Mesenchymal stem cell (in vitro differentiated cells and primary cell): ENCODE data around the gene KLHL14.
"Not testable (repeated sequence)": the region's sequence is repeated elsewhere in the genome, so short reads cannot be mapped to it uniquely, and the experiment has no call there.

ENCODE experiments used
- DNase-seq: peaks from one replicate; pipeline ENCODE4 v3.0.0-alpha.2; 2013
- H2AFZ ChIP-seq: one replicate; pipeline ENCODE4 v1.6.1; 2013; ENCODE audit warnings: low read depth, mild to moderate bottlenecking, control low read depth, inconsistent platforms, low read length, moderate library complexity
- H2AK5ac ChIP-seq: 2 replicates; pipeline ENCODE4 v1.6.1; 2013; ENCODE audit warnings: low read length, moderate library complexity, mild to moderate bottlenecking, inconsistent platforms; ENCODE audit not compliant: severe bottlenecking
- H2BK120ac ChIP-seq: one replicate; pipeline ENCODE4 v1.6.1; 2013; ENCODE audit warnings: low read depth, mild to moderate bottlenecking, inconsistent platforms, low read length, moderate library complexity
- H2BK12ac ChIP-seq, 2 experiments: one replicate each; pipeline ENCODE4 v1.6.1; 2013; ENCODE audit warnings: inconsistent platforms in 2 of 2, low read length in 2 of 2, mild to moderate bottlenecking in 2 of 2, moderate library complexity in 2 of 2, control low read depth in 1 of 2
- H2BK15ac ChIP-seq: one replicate; pipeline ENCODE4 v1.6.1; 2013; ENCODE audit warnings: mild to moderate bottlenecking, low read depth, inconsistent platforms; ENCODE audit not compliant: poor library complexity, severe bottlenecking
- H2BK5ac ChIP-seq: 2 replicates; pipeline ENCODE4 v1.6.1; 2013; ENCODE audit warnings: low read depth, mild to moderate bottlenecking, low read length, control low read depth, inconsistent platforms; ENCODE audit not compliant: poor library complexity, severe bottlenecking
- H3K14ac ChIP-seq, 2 experiments: one replicate each; pipeline ENCODE4 v1.6.1; 2013; ENCODE audit warnings: inconsistent platforms in 2 of 2, low read length in 2 of 2, control low read depth in 1 of 2, mild to moderate bottlenecking in 1 of 2, moderate library complexity in 1 of 2
- H3K18ac ChIP-seq, 2 experiments: one replicate each; pipeline ENCODE4 v1.6.1; 2013; ENCODE audit warnings: inconsistent platforms in 2 of 2, low read length in 2 of 2, control low read depth in 1 of 2, low read depth in 1 of 2, mild to moderate bottlenecking in 1 of 2
- H3K23ac ChIP-seq, 2 experiments: one replicate each; pipeline ENCODE4 v1.6.1; 2013; ENCODE audit warnings: inconsistent platforms in 2 of 2, low read length in 2 of 2, mild to moderate bottlenecking in 2 of 2, moderate library complexity in 2 of 2, control low read depth in 1 of 2
- H3K27ac ChIP-seq: 2 replicates; pipeline ENCODE4 v1.5.1; 2013; ENCODE audit warnings: mild to moderate bottlenecking, moderate library complexity, low read length, control low read depth, inconsistent platforms; ENCODE audit not compliant: poor library complexity, severe bottlenecking
- H3K27me3 ChIP-seq, 2 experiments: 2 replicates each; pipeline versions ENCODE4 v1.6.1 to v1.7.0; 2013; ENCODE audit warnings: low read length in 2 of 2, mild to moderate bottlenecking in 2 of 2, moderate library complexity in 2 of 2, control low read depth in 1 of 2, inconsistent platforms in 1 of 2; ENCODE audit not compliant: control insufficient read depth in 1 of 2, insufficient read depth in 1 of 2
- H3K36me3 ChIP-seq, 2 experiments: 2 replicates each; pipeline versions ENCODE4 v1.6.1 to v1.7.0; 2013; ENCODE audit warnings: low read length in 2 of 2, control low read depth in 1 of 2, inconsistent platforms in 1 of 2, low read depth in 1 of 2, mild to moderate bottlenecking in 1 of 2; ENCODE audit not compliant: insufficient read depth in 2 of 2, control insufficient read depth in 1 of 2
- H3K4ac ChIP-seq, 2 experiments: one replicate each; pipeline ENCODE4 v1.6.1; 2013; ENCODE audit warnings: inconsistent platforms in 2 of 2, low read length in 2 of 2, mild to moderate bottlenecking in 2 of 2, moderate library complexity in 2 of 2, control low read depth in 1 of 2, low read depth in 1 of 2
- H3K4me1 ChIP-seq: 2 replicates; pipeline ENCODE4 v1.6.1; 2013; ENCODE audit warnings: low read depth, low read length, control low read depth; ENCODE audit not compliant: control insufficient read depth, insufficient read depth
- H3K4me2 ChIP-seq: 2 replicates; pipeline ENCODE4 v1.6.1; 2013; ENCODE audit warnings: low read length, mild to moderate bottlenecking, inconsistent platforms; ENCODE audit not compliant: poor library complexity, severe bottlenecking
- H3K4me3 ChIP-seq, 2 experiments: 2 replicates each; pipeline versions ENCODE4 v1.5.1 to v1.7.0; 2013; ENCODE audit warnings: low read length in 2 of 2, mild to moderate bottlenecking in 2 of 2, control low read depth in 1 of 2, low read depth in 1 of 2; ENCODE audit not compliant: insufficient read depth in 1 of 2
- H3K79me1 ChIP-seq: replicated peaks from 2 replicates; pipeline ENCODE4 v1.6.1; 2013; ENCODE audit warnings: mild to moderate bottlenecking, control low read depth, low read length, inconsistent platforms; ENCODE audit not compliant: poor library complexity, severe bottlenecking
- H3K9ac ChIP-seq: 2 replicates; pipeline ENCODE4 v1.7.0; 2013; ENCODE audit warnings: mild to moderate bottlenecking, low read length, moderate library complexity
- H3K9me3 ChIP-seq: 2 replicates; pipeline ENCODE4 v1.7.0; 2013; ENCODE audit warnings: mild to moderate bottlenecking, low read length; ENCODE audit not compliant: control insufficient read depth
- H4K8ac ChIP-seq: one replicate; pipeline ENCODE4 v1.6.1; 2013; ENCODE audit warnings: inconsistent platforms, mild to moderate bottlenecking, low read length, moderate library complexity
- H4K91ac ChIP-seq: one replicate; pipeline ENCODE4 v1.6.1; 2013; ENCODE audit warnings: mild to moderate bottlenecking, low read length, inconsistent platforms
- WGBS: methylation state at CpG from one replicate; pipeline ENCODE4 v1.1.7; 2013; ENCODE audit warnings: mixed read lengths; 5-methylcytosine and 5-hydroxymethylcytosine counted together

The KLHL14 gene

GRCh38 chr18:32794667-32795066 is 21.8 kb upstream of the KLHL14 start:
- H2AFZ ChIP-seq, H3K4me3 ChIP-seq, H4K91ac ChIP-seq, H3K18ac ChIP-seq, H3K4ac ChIP-seq, H3K14ac ChIP-seq, H3K4me2 ChIP-seq, H3K27me3 ChIP-seq, H4K8ac ChIP-seq, H3K4me1 ChIP-seq, H3K23ac ChIP-seq, H2BK15ac ChIP-seq, H2AK5ac ChIP-seq, DNase-seq, H2BK5ac ChIP-seq, H2BK12ac ChIP-seq, H3K79me1 ChIP-seq, H3K9ac ChIP-seq, H3K36me3 ChIP-seq, H2BK120ac ChIP-seq, H3K27ac ChIP-seq: not testable (repeated sequence)
- WGBS: 98% methylated on average over 24 of the region's 31 CpGs
- H3K9me3 ChIP-seq: peaks cover 11% of the 10 kb centered on the region

DNA sequence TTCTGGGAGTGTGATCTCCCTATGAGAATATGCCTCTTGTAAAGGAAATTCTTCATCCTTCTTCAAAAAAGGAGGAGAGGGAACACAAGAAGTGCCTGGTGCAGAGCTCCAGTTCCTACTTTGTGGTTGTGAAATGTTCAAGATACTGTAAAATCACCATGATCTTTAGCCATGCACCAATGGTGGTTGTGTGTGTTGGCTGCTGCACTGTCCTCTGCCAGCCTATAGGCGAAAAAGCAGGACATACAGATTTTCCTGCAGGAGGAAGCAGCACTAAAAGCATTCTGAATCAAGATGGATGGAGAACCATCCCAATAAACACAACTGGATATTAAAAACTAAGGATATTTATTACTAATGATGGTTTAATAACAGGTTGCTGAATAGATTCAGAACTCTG is 6.2 kb upstream of the KLHL14 start:
- H3K9me3 ChIP-seq: no peaks in the 10 kb centered on the region
- H3K79me1 ChIP-seq: no peaks in the 10 kb centered on the region
- H3K9ac ChIP-seq: no peak overlapping the region
- H3K14ac ChIP-seq: no peak overlapping the region
- H3K4me1 ChIP-seq: no peaks in the 10 kb centered on the region
- no peak overlapping the region for H2AFZ ChIP-seq
- no peak overlapping the region for H3K4ac ChIP-seq
- no peak for DNase-seq
- no peak overlapping the region for H4K8ac ChIP-seq
- H2AK5ac ChIP-seq: no peak overlapping the region
- H2BK5ac ChIP-seq: no peak overlapping the region
- H2BK12ac ChIP-seq: no peak overlapping the region
- H3K4me2 ChIP-seq: no peak overlapping the region
- H3K27me3 ChIP-seq: no peaks in the 10 kb centered on the region
- H4K91ac ChIP-seq: no peak overlapping the region
- no peak overlapping the region for H3K27ac ChIP-seq
- H2BK15ac ChIP-seq: no peak overlapping the region
- WGBS: 100% methylated on average over 1 of the region's 1 CpG
- no peak overlapping the region for H3K23ac ChIP-seq
- H2BK120ac ChIP-seq: no peak overlapping the region
- H3K18ac ChIP-seq: no peak overlapping the region
- no peaks in the 10 kb centered on the region for H3K36me3 ChIP-seq
- H3K4me3 ChIP-seq: no peak overlapping the region

- Histone ChIP-seq H3K4ac (peak overlapping the region in 1 of 2 experiments; percentile 15), H2AK5ac (no peak overlapping the region), H3K23ac (no peak overlapping the region), H2BK12ac (peak overlapping the region in 1 of 2 experiments; percentile 42), H4K8ac (no peak overlapping the region), H3K9ac (no peak overlapping the region), H3K4me3 (no peak overlapping the region), H3K14ac (no peak overlapping the region), H2BK5ac (no peak overlapping the region), H3K4me2 (no peak overlapping the region), H3K36me3 (no peaks in the 10 kb centered on the region), H2BK120ac (no peak overlapping the region), H3K27me3 (peaks cover 0 to 15% of the 10 kb centered on the region in 2 experiments), H3K4me1 (peaks cover 3% of the 10 kb centered on the region), H3K9me3 (no peaks in the 10 kb centered on the region), H3K18ac (no peak overlapping the region), H3K79me1 (no peaks in the 10 kb centered on the region), H4K91ac (no peak overlapping the region), H2BK15ac (no peak overlapping the region), H2AFZ (no peak overlapping the region), H3K27ac (no peak overlapping the region)
- DNase-seq: peak; percentile 71
- 92% methylated on average over 2 of the region's 2 CpGs for WGBS
Observed at GRCh38 chr18:32777049-32777448, 4.2 kb upstream of the KLHL14 start.

DNA sequence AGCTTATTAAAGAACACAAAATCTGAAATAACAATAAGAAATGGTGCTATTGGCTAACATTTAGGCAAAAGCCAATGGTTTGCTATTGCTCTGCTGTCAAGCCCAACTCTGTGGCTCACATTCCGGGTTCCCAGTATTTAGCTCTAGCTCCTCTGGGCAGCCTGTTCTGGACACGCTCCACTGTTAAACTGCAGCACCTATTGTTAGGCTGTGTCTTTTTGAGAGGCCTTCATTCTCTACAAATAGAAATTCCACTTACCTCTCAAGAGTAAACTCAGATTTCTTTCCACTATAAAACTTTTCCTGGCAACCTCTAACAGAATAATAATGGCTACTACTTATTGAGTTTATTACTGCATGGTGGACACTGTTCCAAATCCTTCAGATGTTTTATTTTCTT is 3.7 kb upstream of the KLHL14 start:
- 74% methylated on average over 2 of the region's 2 CpGs for WGBS
- H3K18ac ChIP-seq: no peak overlapping the region
- no peak overlapping the region for H2BK120ac ChIP-seq
- no peak overlapping the region for H2BK15ac ChIP-seq
- DNase-seq: no peak
- H3K36me3 ChIP-seq: no peaks in the 10 kb centered on the region
- H2BK5ac ChIP-seq: no peak overlapping the region
- no peak overlapping the region for H3K4me3 ChIP-seq
- no peak overlapping the region for H3K27ac ChIP-seq
- no peak overlapping the region for H2AK5ac ChIP-seq
- peaks cover 0 to 15% of the 10 kb centered on the region in 2 experiments for H3K27me3 ChIP-seq
- no peak overlapping the region for H3K23ac ChIP-seq
- H4K8ac ChIP-seq: no peak overlapping the region
- no peaks in the 10 kb centered on the region for H3K9me3 ChIP-seq
- H2BK12ac ChIP-seq: no peak overlapping the region
- no peaks in the 10 kb centered on the region for H3K79me1 ChIP-seq
- H3K14ac ChIP-seq: no peak overlapping the region
- H3K4me2 ChIP-seq: no peak overlapping the region
- no peak overlapping the region for H3K9ac ChIP-seq
- H3K4ac ChIP-seq: no peak overlapping the region
- peaks cover 5% of the 10 kb centered on the region for H3K4me1 ChIP-seq
- H2AFZ ChIP-seq: no peak overlapping the region
- H4K91ac ChIP-seq: no peak overlapping the region
